Naive B cell (primary cell): ENCODE data around the gene CACNA1C. TPM values are rescaled to one million over a fixed set of nuclear protein-coding genes. Genes with fewer than 3 reads are reported as not detected.

ENCODE experiments used
- ATAC-seq, 2 donors: fragments of 150-1000 bp; cut with Tn5 transposase; 2 replicates each; pipeline ENCODE4 v1.10.0; 2021; ENCODE audit warnings: low read depth in 2 of 2, mild to moderate bottlenecking in 2 of 2, moderate library complexity in 2 of 2
- DNase-seq: peaks from one replicate; pipeline ENCODE4 v3.0.0; 2022
- H3K27ac Mint-ChIP-seq, 6 donors: one replicate each; pipeline ENCODE4 v1.8.0; 2020 to 2022; ENCODE audit warnings: mild to moderate bottlenecking in 6 of 6, mixed read lengths in 6 of 6, moderate library complexity in 5 of 6, inconsistent platforms in 2 of 6
- H3K27me3 Mint-ChIP-seq, 3 donors: one replicate each; pipeline ENCODE4 v1.8.0; 2021 to 2022; ENCODE audit warnings: mixed read lengths in 3 of 3, mild to moderate bottlenecking in 1 of 3
- H3K36me3 Mint-ChIP-seq, 2 donors: one replicate each; pipeline ENCODE4 v1.8.0; 2020 to 2022; ENCODE audit warnings: mixed read lengths in 2 of 2, inconsistent platforms in 1 of 2, mild to moderate bottlenecking in 1 of 2
- H3K4me1 Mint-ChIP-seq, 3 donors: one replicate each; pipeline ENCODE4 v1.8.0; 2020 to 2022; ENCODE audit warnings: mixed read lengths in 3 of 3, inconsistent platforms in 1 of 3, mild to moderate bottlenecking in 1 of 3, moderate library complexity in 1 of 3
- H3K4me3 Mint-ChIP-seq, 8 donors: one replicate each; pipeline ENCODE4 v1.8.0; 2020 to 2022; ENCODE audit warnings: mild to moderate bottlenecking in 8 of 8, mixed read lengths in 8 of 8, moderate library complexity in 8 of 8, inconsistent platforms in 2 of 8
- H3K9me3 Mint-ChIP-seq, 7 donors: one replicate each; pipeline ENCODE4 v1.8.0; 2020 to 2022; ENCODE audit warnings: mixed read lengths in 7 of 7, mild to moderate bottlenecking in 5 of 7, inconsistent platforms in 2 of 7, moderate library complexity in 1 of 7
- polyA plus RNA-seq, 6 donors: library from polyadenylated mRNA; unstranded; fragments of 300-500 nt; fragmentation: Illumina TruSeq; gene quantifications; one replicate each; pipeline ENCODE4 v1.2.3, GENCODE V29; 2021; ENCODE audit warnings: low read depth in 6 of 6

The CACNA1C gene
- polyA plus RNA-seq, 6 donors from 2014 or later = 0.03 to 0.09 (median 0.06) TPM; not detected in 1

DNA sequence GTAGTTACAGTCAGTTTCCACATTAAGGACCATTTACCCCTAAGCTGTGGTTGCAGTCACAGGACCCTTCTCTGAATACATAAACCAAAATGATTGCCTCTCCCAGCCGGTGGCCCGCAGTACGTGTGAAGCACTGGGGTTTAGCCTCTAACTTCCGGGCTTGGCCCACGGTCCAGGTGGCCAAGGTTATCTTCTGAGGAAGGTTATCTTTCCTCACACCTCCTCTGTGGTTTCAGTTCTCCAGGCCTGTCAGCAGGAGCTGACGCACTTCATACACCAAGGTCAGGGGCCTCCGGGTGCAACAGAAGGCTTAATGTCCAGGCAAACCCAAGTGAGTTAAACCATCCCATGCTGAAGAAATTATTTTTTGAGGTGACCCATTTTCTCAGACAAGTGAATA lies 451.0 kb downstream of the CACNA1C start:
- DNase-seq (no peak), ATAC-seq (no peak)
- H3K4me1 Mint-ChIP-seq = peaks cover 2 to 11% (median 11%) of the 10 kb centered on the region in 3 donors
- H3K4me3 Mint-ChIP-seq = no peak overlapping the region
- H3K36me3 Mint-ChIP-seq = peaks cover 0 to 5% of the 10 kb centered on the region in 2 donors
- no peaks in the 10 kb centered on the region for H3K9me3 Mint-ChIP-seq
- peaks cover 0 to 20% (median 10%) of the 10 kb centered on the region in 3 donors for H3K27me3 Mint-ChIP-seq
- H3K27ac Mint-ChIP-seq = no peak overlapping the region

DNA sequence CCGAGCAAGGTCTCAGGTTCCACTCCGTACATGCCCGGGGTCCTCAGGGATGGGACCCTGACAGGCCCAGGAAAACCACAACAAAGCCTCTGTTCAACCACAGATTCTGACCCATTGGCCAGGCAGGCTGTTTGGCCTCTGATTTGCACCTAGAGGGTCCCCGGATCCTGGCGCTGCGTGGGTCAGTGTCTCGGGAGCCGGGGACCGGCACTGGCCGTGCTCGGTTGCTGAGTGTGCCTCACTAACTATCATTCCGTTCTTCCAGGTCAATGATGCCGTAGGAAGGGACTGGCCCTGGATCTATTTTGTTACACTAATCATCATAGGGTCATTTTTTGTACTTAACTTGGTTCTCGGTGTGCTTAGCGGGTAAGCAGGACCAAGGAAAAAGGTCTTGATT lies 451.8 kb downstream of the CACNA1C start:
- H3K27me3 Mint-ChIP-seq = peaks cover 0 to 20% (median 10%) of the 10 kb centered on the region in 3 donors
- H3K4me3 Mint-ChIP-seq = no peak overlapping the region
- H3K27ac Mint-ChIP-seq = no peak overlapping the region
- H3K9me3 Mint-ChIP-seq = no peaks in the 10 kb centered on the region
- no peak for ATAC-seq
- peaks cover 2 to 11% (median 11%) of the 10 kb centered on the region in 3 donors for H3K4me1 Mint-ChIP-seq
- DNase-seq = no peak
- peaks cover 0 to 5% of the 10 kb centered on the region in 2 donors for H3K36me3 Mint-ChIP-seq

DNA sequence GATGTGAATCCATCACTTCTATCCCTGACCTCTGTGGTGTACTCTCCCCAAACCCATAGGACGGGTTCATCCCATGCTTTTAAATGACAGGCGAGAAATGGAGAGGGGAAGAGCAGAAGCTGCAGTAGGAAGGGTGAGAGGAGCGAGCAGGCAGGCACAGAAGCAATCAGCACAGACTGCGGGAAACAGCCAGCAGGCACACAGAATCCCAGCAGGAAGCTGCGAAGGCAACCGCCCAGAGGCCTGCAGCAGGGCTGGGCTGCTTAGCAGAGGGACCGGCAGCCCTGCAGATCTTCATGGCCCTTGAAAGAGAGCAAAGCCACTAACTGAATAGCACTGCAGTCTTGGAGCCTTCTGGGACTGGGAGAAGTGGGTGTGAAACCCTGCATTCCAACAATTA lies 455.0 kb downstream of the CACNA1C start:
- H3K27me3 Mint-ChIP-seq = no peaks in the 10 kb centered on the region
- ATAC-seq = no peak
- H3K9me3 Mint-ChIP-seq = no peaks in the 10 kb centered on the region
- no peak overlapping the region for H3K4me3 Mint-ChIP-seq
- no peak overlapping the region for H3K27ac Mint-ChIP-seq
- no peak for DNase-seq
- no peaks in the 10 kb centered on the region for H3K36me3 Mint-ChIP-seq
- no peaks in the 10 kb centered on the region for H3K4me1 Mint-ChIP-seq

DNA sequence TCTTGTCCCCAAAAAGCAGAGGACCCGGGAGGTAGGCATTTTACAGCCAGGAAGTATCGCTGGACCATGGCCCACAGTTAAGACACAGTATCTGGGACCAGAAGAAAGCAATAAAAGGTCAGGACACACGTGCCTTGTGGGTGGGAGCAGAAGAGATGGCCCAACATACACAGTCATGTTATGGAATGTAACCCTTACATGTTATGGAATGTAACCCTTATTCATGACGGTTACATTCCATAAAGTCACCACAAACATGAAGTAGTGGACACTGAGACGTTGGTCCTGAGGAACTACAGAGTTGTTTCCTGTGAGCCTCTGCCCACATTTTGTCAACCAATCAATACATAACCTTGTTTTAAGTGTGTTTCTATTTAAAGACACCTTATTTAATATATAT lies 456.4 kb downstream of the CACNA1C start:
- no peak for DNase-seq
- ATAC-seq = no peak
- Mint-ChIP-seq H3K27me3 (peaks cover 0 to 5% (median 0%) of the 10 kb centered on the region in 3 donors), H3K9me3 (no peaks in the 10 kb centered on the region), H3K4me3 (no peak overlapping the region), H3K4me1 (no peaks in the 10 kb centered on the region), H3K36me3 (no peaks in the 10 kb centered on the region), H3K27ac (no peak overlapping the region)

DNA sequence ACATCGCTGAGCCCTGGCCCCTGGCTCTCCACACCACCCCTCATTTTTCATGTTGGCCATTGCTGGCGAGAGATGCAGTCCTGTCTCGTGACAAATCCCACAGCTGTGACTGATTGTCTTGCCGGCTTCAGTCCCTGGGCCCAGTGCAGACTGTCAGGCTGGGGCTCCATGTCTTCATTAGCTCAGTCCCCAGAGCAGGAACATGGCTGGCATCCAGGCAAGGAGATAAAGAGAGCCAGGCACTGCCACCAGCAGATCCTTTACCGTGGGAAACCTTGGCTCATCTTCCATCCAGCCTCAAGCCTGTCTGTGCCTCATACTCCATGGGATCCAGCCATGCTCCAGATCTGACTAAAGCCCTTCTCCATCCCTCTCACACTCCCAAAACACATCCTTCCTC lies 457.3 kb downstream of the CACNA1C start:
- Mint-ChIP-seq H3K4me1 (no peaks in the 10 kb centered on the region), H3K36me3 (no peaks in the 10 kb centered on the region), H3K27me3 (peaks cover 0 to 5% (median 0%) of the 10 kb centered on the region in 3 donors), H3K9me3 (no peaks in the 10 kb centered on the region), H3K4me3 (no peak overlapping the region), H3K27ac (no peak overlapping the region)
- DNase-seq (no peak), ATAC-seq (no peak)

DNA sequence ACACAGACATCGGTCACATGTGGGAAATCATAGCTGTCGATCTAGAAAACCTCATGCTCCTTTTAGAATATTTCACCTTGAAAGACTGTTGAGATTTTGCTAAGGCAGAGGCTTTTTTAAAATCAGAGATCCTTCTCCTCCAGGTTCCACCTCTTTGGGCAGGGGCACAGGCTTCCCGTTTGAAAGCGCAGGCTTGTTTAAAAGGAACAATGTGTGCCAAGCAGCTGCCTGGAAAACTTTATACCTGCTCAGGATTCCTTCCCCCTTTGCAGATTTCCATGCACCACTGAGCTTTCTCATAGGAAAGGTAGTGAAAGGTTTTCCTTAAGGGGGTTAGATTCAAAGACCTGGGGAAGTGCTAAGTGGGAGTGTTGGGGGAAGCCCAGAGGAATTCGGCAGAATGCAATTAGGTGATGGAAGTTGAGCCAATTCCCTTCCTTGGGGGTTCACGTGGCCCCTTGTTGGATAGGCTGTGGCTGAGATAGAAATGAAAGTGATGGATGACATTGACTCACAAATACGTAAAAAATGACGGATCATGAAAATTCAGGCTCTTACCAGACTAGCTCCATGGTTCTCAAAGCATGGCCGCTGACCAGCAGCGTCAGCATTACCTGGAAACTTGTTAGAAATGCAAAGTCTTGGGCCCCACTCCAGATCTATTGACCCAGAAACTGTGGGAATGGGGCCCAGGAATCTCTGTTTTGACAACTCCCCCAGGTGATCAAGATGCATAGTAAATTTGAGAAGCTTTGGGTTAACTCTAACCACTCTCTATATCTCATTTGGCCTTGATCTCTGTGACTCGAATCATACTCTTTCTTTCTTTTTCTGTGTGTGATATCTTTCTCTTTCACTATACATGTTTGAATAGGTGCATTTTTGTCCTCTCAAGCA lies 460.6 kb downstream of the CACNA1C start:
- ATAC-seq (no peak), DNase-seq (no peak)
- H3K4me1 Mint-ChIP-seq = no peaks in the 10 kb centered on the region
- H3K27me3 Mint-ChIP-seq = peaks cover 5 to 15% (median 6%) of the 10 kb centered on the region in 3 donors
- H3K36me3 Mint-ChIP-seq = no peaks in the 10 kb centered on the region
- no peak overlapping the region for H3K27ac Mint-ChIP-seq
- no peaks in the 10 kb centered on the region for H3K9me3 Mint-ChIP-seq
- no peak overlapping the region for H3K4me3 Mint-ChIP-seq

DNA sequence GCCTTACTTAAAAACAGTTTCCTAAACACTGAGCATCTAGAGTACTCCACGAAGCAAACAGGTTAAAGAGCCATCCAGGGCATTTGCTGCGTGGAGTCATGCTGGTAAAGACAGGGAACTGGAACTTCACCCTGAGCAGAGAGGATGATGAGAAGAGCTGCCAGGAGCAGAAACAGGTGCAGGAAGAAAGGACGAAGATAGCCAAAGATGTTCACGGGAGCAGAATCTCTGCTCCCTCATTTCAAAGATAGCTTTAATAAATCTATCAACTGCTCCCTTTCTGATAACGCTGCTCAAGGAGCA lies 461.2 kb downstream of the CACNA1C start:
- DNase-seq = no peak
- Mint-ChIP-seq H3K27me3 (peaks cover 5 to 15% (median 6%) of the 10 kb centered on the region in 3 donors), H3K27ac (no peak overlapping the region), H3K4me3 (no peak overlapping the region), H3K9me3 (no peaks in the 10 kb centered on the region), H3K4me1 (no peaks in the 10 kb centered on the region), H3K36me3 (no peaks in the 10 kb centered on the region)
- ATAC-seq = no peak

DNA sequence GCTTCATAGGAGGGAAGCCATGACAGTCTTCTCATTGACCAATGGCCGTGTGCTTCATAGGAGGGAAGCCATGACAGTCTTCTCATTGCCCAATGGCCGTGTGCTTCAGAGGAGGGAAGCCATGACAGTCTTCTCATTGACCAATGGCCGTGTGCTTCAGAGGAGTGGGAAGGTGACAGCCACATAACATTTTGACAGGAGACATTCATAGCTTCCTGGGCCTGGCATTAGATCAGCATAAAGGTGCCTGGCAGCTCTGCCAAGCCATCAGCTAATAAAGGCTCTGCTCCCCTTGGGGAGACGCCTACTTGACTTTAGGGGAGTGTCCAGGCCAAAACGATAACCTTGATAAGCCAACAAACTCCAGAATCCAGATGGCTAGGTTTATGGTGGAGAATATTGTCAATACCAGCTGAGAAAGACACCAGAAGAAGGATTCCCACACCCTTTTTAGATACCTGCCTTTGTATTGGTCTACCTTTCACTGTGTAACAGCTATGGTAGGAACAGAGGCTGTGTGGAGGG lies 468.0 kb downstream of the CACNA1C start:
- Mint-ChIP-seq H3K4me1 (no peaks in the 10 kb centered on the region), H3K27me3 (peaks cover 0 to 26% (median 18%) of the 10 kb centered on the region in 3 donors), H3K27ac (no peak overlapping the region), H3K36me3 (peaks cover 5 to 6% of the 10 kb centered on the region in 2 donors), H3K9me3 (peaks cover 0 to 7% (median 2%) of the 10 kb centered on the region in 7 donors), H3K4me3 (no peak overlapping the region)
- ATAC-seq = no peak
- DNase-seq = no peak

DNA sequence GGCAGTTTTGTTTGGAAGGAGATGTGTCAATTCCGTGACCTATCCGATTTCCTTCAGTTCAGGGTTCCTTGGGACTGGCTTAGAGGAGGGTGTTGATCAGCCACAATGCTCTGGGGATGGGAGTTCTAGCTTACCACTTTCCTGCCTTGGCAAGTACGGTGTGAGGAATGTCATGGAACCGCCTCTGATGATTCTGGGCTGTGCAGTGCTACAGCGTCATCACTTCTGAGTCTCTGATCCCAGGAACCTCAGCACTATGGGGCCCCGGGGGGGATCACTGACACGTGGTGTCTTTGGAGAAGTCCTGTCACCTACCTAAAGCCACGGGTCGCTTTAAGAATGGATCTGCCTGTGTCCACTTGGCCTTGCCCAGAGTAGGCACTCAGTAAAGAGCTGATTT lies 470.5 kb downstream of the CACNA1C start:
- DNase-seq (no peak), ATAC-seq (no peak)
- Mint-ChIP-seq H3K4me1 (no peaks in the 10 kb centered on the region), H3K9me3 (peaks cover 0 to 7% (median 2%) of the 10 kb centered on the region in 7 donors), H3K4me3 (peak overlapping the region in 1 of 8 donors; percentile 2), H3K27ac (no peak overlapping the region), H3K27me3 (peaks cover 0 to 15% (median 13%) of the 10 kb centered on the region in 3 donors), H3K36me3 (peaks cover 5 to 6% of the 10 kb centered on the region in 2 donors)

DNA sequence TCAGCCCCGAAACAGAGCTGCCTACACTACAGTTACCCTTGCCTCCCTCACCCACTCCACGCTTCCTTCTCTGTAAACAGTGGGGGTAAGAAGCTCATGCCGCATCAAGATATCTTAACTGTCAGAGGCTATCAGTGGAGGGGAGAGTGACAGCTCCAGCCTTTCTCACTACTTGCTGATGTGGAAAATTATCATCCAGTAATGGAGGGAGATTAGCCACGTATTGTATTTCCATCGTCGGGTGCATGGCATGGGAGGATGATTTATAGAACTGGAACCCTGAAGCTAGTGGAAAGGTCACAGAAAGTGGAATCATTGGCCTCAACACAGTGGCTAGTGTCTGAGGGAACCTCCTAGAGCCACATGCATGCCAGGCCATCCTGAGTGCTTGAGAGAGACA lies 471.1 kb downstream of the CACNA1C start:
- no peak for DNase-seq
- H3K9me3 Mint-ChIP-seq = peaks cover 0 to 7% (median 2%) of the 10 kb centered on the region in 7 donors
- H3K4me1 Mint-ChIP-seq = no peaks in the 10 kb centered on the region
- peak overlapping the region in 1 of 8 donors; percentile 2 for H3K4me3 Mint-ChIP-seq
- ATAC-seq = no peak
- H3K36me3 Mint-ChIP-seq = peaks cover 5 to 6% of the 10 kb centered on the region in 2 donors
- no peak overlapping the region for H3K27ac Mint-ChIP-seq
- peaks cover 0 to 17% (median 15%) of the 10 kb centered on the region in 3 donors for H3K27me3 Mint-ChIP-seq

DNA sequence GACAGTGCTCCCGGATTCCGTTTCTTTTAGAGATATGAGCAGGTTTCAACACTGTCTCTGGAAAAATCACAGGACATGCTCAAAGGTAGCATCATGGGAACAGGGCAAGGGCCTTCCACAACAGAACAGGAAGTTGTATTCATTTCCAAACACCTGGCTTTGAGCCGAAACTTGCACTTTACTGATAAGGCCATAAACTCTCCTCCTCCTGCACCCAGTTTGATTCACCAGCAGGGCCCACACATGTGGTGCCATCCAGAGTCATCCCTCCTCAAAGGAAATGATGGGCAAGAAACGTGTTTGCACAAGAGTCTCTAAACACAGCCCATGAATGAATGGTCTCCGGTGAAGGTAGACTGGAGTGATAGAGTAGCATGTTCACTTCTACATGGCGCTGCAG lies 473.6 kb downstream of the CACNA1C start:
- DNase-seq (no peak), ATAC-seq (no peak)
- Mint-ChIP-seq H3K9me3 (peaks cover 0 to 5% (median 0%) of the 10 kb centered on the region in 7 donors), H3K4me1 (no peaks in the 10 kb centered on the region), H3K27me3 (peaks cover 0 to 17% (median 14%) of the 10 kb centered on the region in 3 donors), H3K27ac (no peak overlapping the region), H3K4me3 (no peak overlapping the region), H3K36me3 (peaks cover 5 to 6% of the 10 kb centered on the region in 2 donors)

DNA sequence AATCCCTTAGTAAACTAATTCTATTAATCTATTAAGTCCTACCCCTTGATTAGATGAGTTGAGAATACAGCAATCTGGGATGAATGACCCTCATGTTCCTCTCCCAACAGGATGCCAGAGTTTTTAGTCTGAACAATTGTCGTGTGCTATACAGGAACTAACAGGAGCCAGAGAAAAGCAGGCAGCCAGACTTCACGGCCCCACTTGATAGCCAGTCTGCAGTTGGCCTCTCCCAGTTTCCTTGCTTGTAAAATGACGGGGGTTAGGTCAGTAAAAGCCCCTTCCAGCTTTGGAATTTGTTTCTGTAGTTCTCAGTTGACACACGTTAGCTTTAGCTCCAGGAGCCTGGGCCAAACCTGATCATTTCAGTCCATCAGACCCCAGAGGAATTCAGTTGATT lies 475.2 kb downstream of the CACNA1C start:
- Mint-ChIP-seq H3K27ac (no peak overlapping the region), H3K4me3 (peak overlapping the region in 1 of 8 donors; percentile 55), H3K4me1 (no peaks in the 10 kb centered on the region), H3K27me3 (peaks cover 0 to 7% (median 5%) of the 10 kb centered on the region in 3 donors), H3K36me3 (no peaks in the 10 kb centered on the region), H3K9me3 (no peaks in the 10 kb centered on the region)
- ATAC-seq (no peak), DNase-seq (no peak)

DNA sequence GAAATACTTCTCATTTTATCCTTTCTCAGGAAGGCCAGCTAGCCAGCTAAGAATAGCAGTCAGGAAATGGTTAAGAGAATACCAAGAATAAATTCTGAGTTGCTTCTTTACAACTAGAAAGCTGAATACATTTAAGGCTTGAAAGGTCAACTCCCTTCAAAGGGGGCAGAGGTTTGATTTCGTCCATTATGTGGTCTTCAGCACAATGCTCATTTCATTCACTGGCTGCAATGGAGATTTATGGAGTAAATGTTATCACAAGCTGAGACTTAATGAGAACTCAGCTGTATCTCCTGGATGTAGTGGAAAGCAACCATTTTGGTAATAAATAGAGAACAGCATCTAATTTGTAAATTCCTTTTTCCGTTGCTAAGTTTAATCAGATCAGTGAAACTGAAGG lies 477.0 kb downstream of the CACNA1C start:
- Mint-ChIP-seq H3K36me3 (no peaks in the 10 kb centered on the region), H3K27me3 (peaks cover 0 to 7% (median 5%) of the 10 kb centered on the region in 3 donors), H3K9me3 (no peaks in the 10 kb centered on the region), H3K27ac (no peak overlapping the region), H3K4me1 (no peaks in the 10 kb centered on the region), H3K4me3 (no peak overlapping the region)
- DNase-seq (no peak), ATAC-seq (no peak)

DNA sequence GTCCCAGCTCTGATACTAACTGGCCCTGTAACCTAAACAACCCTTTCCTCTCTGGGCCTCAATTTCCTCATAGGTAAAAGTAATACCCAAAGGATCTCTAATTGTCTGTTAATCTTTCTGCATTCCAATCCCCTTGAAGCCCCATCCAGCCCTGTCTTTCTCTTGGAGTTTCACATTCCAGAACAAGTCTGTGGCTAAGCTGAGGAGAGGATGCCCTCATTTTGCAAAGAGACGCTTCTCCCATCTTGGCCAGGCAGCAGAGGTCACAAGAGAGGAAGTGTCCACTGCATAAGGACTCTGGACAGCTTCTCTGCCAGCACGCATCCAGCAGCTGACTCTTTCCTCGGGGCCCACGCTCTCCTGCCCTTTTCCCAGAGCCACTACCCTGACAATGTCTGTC lies 478.6 kb downstream of the CACNA1C start:
- H3K27ac Mint-ChIP-seq = no peak overlapping the region
- H3K4me1 Mint-ChIP-seq = no peaks in the 10 kb centered on the region
- peaks cover 0 to 7% (median 5%) of the 10 kb centered on the region in 3 donors for H3K27me3 Mint-ChIP-seq
- ATAC-seq = no peak
- DNase-seq = no peak
- no peaks in the 10 kb centered on the region for H3K36me3 Mint-ChIP-seq
- H3K9me3 Mint-ChIP-seq = no peaks in the 10 kb centered on the region
- H3K4me3 Mint-ChIP-seq = no peak overlapping the region
